ENCODE results near the gene MAP2K3. TPM values are rescaled to one million over a fixed set of nuclear protein-coding genes. Genes with fewer than 3 reads are reported as not detected.
"Not testable (repeated sequence)": the region's sequence is repeated elsewhere in the genome, so short reads cannot be mapped to it uniquely, and the experiment has no call there.

MAP2K3 gene
- total RNA-seq, 1 donor from 2014 or later: 36.2 TPM

DNA sequence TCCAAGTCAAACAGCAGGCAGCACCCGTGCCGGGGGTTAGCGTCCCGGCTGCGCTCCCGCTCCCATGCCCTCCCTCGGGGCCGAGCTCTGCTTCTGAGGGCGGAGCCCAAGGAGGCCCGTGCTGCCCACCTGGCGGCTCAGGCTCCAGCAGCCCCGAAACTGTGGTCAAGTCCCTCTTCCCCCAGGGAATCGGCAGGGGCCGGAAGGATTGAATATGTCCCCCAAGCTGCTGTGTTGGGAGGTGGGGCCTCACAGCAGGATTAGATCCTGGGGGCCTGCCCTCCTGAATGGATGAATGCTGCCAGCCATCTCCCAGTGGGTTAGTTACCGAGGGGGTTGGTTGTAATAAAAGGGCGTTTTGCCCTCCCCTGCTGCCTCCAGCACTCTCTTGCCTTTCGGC, 33.9 kb downstream of the MAP2K3 start:
- no peak for DNase-seq (ENCODE audit: extremely low spot score, unreplicated experiment)
- no peak overlapping the region for H3K27ac Mint-ChIP-seq (ENCODE audit: unreplicated experiment)
- H3K4me3 Mint-ChIP-seq (ENCODE audit: unreplicated experiment): no peak overlapping the region
- peaks cover 4% of the 10 kb centered on the region for H3K27me3 Mint-ChIP-seq (ENCODE audit: unreplicated experiment)
- H3K36me3 Mint-ChIP-seq (ENCODE audit: unreplicated experiment): peaks cover 2% of the 10 kb centered on the region
- H3K9me3 Mint-ChIP-seq (ENCODE audit: unreplicated experiment): no peaks in the 10 kb centered on the region
- TF ChIP-seq CTCF (IDR thresholded peaks at IDR 0.05): no peak
- peaks cover 28% of the 10 kb centered on the region for H3K4me1 Mint-ChIP-seq (ENCODE audit: unreplicated experiment)

DNA sequence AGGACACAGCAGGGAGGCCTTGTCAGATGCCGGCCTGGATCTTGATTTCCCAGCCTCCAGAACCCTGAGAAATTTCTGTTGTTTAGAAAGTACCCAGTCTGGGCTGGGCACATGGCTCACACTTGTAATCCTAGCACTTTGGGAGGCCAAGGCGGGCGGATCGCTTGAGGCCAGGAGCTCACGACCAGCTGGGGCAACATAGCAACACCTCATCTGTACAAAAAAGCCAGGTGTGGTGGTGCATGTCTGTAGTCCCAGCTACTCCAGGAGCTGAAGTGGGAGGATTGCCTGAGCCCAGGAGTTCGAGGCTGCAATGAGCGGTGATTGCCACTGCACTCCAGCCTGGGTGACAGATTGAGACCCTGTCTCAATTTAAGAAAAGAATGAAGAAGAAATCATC, 34.3 kb downstream of the MAP2K3 start:
- not testable (repeated sequence) for H3K4me3 Mint-ChIP-seq (ENCODE audit: unreplicated experiment); H3K36me3 Mint-ChIP-seq (ENCODE audit: unreplicated experiment); DNase-seq (ENCODE audit: extremely low spot score, unreplicated experiment); H3K27me3 Mint-ChIP-seq (ENCODE audit: unreplicated experiment); H3K9me3 Mint-ChIP-seq (ENCODE audit: unreplicated experiment); H3K27ac Mint-ChIP-seq (ENCODE audit: unreplicated experiment)
- peaks cover 27% of the 10 kb centered on the region for H3K4me1 Mint-ChIP-seq (ENCODE audit: unreplicated experiment)

DNA sequence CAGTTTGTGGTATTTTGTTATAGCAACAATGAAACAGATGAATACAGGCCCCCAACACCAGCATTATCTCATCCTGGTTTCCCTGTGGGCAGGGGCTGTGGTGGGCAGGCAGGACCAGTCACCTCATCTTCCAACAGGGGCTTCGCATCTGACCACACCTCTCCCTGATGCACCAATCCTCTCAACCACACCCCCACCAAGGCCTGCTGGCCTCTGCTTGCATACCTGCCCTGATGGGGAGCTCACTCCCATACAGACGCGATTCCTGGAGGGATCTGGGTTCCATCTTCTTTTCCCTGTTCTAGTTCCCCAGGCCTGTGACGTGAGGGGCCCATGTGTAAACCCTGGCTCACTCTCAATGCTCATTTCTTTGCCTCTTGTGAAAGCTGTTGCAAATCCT, 34.7 kb downstream of the MAP2K3 start:
- not testable (repeated sequence) for H3K4me3 Mint-ChIP-seq (ENCODE audit: unreplicated experiment); H3K9me3 Mint-ChIP-seq (ENCODE audit: unreplicated experiment); H3K36me3 Mint-ChIP-seq (ENCODE audit: unreplicated experiment); DNase-seq (ENCODE audit: extremely low spot score, unreplicated experiment); H3K27me3 Mint-ChIP-seq (ENCODE audit: unreplicated experiment); H3K27ac Mint-ChIP-seq (ENCODE audit: unreplicated experiment)
- H3K4me1 Mint-ChIP-seq (ENCODE audit: unreplicated experiment): peaks cover 23% of the 10 kb centered on the region

DNA sequence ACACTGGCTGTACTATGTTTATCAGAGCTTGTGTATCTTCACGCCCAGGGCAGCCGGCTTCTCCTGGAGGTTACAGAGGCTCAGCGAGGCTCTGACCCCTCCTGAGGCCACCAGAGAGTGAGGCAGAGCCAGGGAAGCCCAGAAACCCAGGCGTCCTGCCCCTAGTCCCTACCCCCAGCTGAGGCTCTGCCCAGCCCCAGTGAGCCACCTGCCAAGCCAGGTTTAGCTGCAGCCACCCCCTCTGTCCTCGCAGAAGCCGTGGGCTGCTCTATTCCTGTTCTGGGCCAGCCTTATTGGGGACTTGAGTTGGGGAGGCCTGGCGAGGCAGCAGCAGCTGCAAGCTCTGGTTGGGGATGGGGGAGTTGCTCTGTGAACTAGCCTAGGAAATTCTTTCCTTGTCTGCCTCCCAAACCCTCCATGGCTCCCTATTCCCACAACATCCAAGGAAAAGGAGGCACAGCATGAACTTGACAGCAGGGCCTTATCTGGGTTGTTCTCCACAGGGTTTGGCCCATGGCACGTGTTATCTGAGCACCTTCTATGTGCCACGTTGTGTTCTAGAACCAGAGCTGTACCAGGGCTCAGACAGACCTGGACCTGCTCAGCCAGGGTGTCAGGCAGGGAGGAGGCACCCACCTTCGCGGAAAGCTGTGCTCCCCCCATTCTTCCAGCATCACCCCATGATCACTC, 35.3 kb downstream of the MAP2K3 start:
- H3K9me3 Mint-ChIP-seq (ENCODE audit: unreplicated experiment); H3K27ac Mint-ChIP-seq (ENCODE audit: unreplicated experiment); DNase-seq (ENCODE audit: extremely low spot score, unreplicated experiment); H3K4me3 Mint-ChIP-seq (ENCODE audit: unreplicated experiment); H3K36me3 Mint-ChIP-seq (ENCODE audit: unreplicated experiment); H3K27me3 Mint-ChIP-seq (ENCODE audit: unreplicated experiment): not testable (repeated sequence)
- H3K4me1 Mint-ChIP-seq (ENCODE audit: unreplicated experiment): peaks cover 17% of the 10 kb centered on the region

GRCh38 chr17:21320430-21320829, 35.9 kb downstream of the MAP2K3 start:
- not testable (repeated sequence) for H3K9me3 Mint-ChIP-seq (ENCODE audit: unreplicated experiment); H3K36me3 Mint-ChIP-seq (ENCODE audit: unreplicated experiment); H3K27ac Mint-ChIP-seq (ENCODE audit: unreplicated experiment); H3K4me3 Mint-ChIP-seq (ENCODE audit: unreplicated experiment); DNase-seq (ENCODE audit: extremely low spot score, unreplicated experiment); H3K27me3 Mint-ChIP-seq (ENCODE audit: unreplicated experiment)
- H3K4me1 Mint-ChIP-seq (ENCODE audit: unreplicated experiment): peaks cover 12% of the 10 kb centered on the region

GRCh38 chr17:21321061-21321460, 36.5 kb downstream of the MAP2K3 start:
- H3K27ac Mint-ChIP-seq (ENCODE audit: unreplicated experiment); H3K9me3 Mint-ChIP-seq (ENCODE audit: unreplicated experiment); H3K36me3 Mint-ChIP-seq (ENCODE audit: unreplicated experiment); DNase-seq (ENCODE audit: extremely low spot score, unreplicated experiment); H3K4me3 Mint-ChIP-seq (ENCODE audit: unreplicated experiment); H3K27me3 Mint-ChIP-seq (ENCODE audit: unreplicated experiment): not testable (repeated sequence)
- H3K4me1 Mint-ChIP-seq (ENCODE audit: unreplicated experiment): peaks cover 12% of the 10 kb centered on the region

DNA sequence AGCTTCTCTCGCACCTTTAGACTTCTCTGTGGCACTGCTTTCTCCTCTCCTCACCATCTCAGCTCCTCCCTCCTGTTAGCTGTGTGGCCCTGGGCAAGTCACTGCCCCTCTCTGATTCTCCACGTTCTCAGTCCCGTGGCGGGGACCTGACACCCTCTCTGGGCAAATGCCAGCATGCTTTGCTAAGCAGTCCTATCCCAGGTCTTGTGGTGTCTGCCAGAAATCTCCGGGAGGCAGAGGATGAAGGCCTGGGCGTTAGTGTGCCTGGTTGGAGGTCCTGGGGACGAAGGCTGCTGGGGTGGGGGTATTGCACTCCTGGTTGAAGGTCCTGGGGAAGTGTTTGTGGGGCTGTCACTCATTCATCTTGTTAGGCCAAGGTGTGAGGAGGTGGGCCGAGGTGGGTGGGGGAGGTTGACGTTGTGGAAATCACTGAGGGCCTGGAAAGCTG, 37.3 kb downstream of the MAP2K3 start:
- Mint-ChIP-seq H3K27me3 (ENCODE audit: unreplicated experiment) (peaks cover 12% of the 10 kb centered on the region), H3K4me1 (ENCODE audit: unreplicated experiment) (peaks cover 12% of the 10 kb centered on the region)
- H3K9me3 Mint-ChIP-seq (ENCODE audit: unreplicated experiment); H3K36me3 Mint-ChIP-seq (ENCODE audit: unreplicated experiment); H3K27ac Mint-ChIP-seq (ENCODE audit: unreplicated experiment); H3K4me3 Mint-ChIP-seq (ENCODE audit: unreplicated experiment); DNase-seq (ENCODE audit: extremely low spot score, unreplicated experiment): not testable (repeated sequence)

DNA sequence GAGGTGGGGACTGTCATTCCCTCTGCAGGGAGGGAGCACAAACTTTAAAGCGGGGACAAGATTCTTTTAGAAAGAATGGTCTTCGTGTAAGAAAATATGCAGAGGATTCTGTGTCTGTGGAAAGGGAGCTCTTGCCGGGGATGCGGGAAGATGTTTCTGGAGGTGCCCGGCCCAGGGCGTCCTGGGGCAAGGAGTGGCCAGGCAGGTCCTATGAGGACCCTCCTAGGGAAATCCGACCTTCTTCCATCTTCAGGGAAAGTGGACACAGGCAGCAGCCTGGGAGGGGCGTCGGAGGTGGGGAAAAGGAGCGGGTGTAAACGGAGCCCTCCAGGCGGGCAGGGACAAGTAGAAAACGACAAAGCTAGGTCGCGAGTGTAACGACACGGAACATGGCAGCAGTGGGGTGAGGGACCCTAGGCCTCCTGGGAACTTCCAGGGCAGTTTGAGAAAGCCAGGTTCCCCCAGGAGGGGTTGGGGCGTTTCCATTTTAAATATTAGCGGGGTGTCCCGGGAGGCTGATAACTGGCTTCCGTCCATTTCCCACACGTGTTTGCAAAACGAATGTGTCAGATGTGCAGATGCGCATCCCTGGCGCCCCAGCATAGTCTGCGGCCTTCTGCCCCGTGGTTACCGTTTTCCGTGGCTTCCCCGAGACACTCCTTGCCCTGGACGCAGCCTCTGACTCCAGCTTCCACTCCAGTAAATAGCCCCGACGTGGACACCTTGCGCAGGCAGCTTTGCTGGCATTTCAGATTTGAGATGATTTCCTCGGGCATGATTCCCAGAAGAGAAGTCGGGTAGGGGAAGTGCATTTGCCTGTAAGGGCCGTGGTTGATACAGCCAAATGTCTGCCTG, 39.0 kb downstream of the MAP2K3 start:
- H3K27ac Mint-ChIP-seq (ENCODE audit: unreplicated experiment); H3K36me3 Mint-ChIP-seq (ENCODE audit: unreplicated experiment); H3K9me3 Mint-ChIP-seq (ENCODE audit: unreplicated experiment); DNase-seq (ENCODE audit: extremely low spot score, unreplicated experiment): not testable (repeated sequence)
- peaks cover 12% of the 10 kb centered on the region for H3K4me1 Mint-ChIP-seq (ENCODE audit: unreplicated experiment)
- peaks cover 19% of the 10 kb centered on the region for H3K27me3 Mint-ChIP-seq (ENCODE audit: unreplicated experiment)
- peak overlapping the region; percentile 82 for H3K4me3 Mint-ChIP-seq (ENCODE audit: unreplicated experiment)

GRCh38 chr17:21324741-21325140, 40.2 kb downstream of the MAP2K3 start:
- H3K9me3 Mint-ChIP-seq (ENCODE audit: unreplicated experiment); DNase-seq (ENCODE audit: extremely low spot score, unreplicated experiment); H3K4me1 Mint-ChIP-seq (ENCODE audit: unreplicated experiment); H3K27ac Mint-ChIP-seq (ENCODE audit: unreplicated experiment); H3K36me3 Mint-ChIP-seq (ENCODE audit: unreplicated experiment); H3K4me3 Mint-ChIP-seq (ENCODE audit: unreplicated experiment): not testable (repeated sequence)
- H3K27me3 Mint-ChIP-seq (ENCODE audit: unreplicated experiment): peaks cover 21% of the 10 kb centered on the region

DNA sequence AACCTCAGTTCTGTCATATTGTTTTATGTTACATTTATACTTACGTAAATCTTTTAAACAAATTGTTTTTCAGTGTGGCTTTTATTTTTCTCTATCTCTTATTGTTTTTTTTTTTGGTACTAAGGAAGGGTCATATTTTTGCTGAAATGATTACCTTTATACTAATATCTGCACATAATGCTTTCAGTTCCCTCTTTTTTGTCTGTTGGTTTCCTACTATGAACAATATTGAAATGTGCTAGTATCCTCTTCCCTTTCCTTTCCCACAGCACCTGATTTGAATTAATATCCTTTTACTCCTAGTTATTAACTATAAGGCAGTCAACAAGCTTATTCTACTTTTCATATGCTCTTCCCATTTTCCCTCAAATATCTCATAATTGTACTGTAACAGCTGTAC, 43.4 kb downstream of the MAP2K3 start:
- not testable (repeated sequence) for DNase-seq (ENCODE audit: extremely low spot score, unreplicated experiment); H3K4me1 Mint-ChIP-seq (ENCODE audit: unreplicated experiment); H3K36me3 Mint-ChIP-seq (ENCODE audit: unreplicated experiment); H3K4me3 Mint-ChIP-seq (ENCODE audit: unreplicated experiment); H3K9me3 Mint-ChIP-seq (ENCODE audit: unreplicated experiment); H3K27ac Mint-ChIP-seq (ENCODE audit: unreplicated experiment)
- peaks cover 21% of the 10 kb centered on the region for H3K27me3 Mint-ChIP-seq (ENCODE audit: unreplicated experiment)

DNA sequence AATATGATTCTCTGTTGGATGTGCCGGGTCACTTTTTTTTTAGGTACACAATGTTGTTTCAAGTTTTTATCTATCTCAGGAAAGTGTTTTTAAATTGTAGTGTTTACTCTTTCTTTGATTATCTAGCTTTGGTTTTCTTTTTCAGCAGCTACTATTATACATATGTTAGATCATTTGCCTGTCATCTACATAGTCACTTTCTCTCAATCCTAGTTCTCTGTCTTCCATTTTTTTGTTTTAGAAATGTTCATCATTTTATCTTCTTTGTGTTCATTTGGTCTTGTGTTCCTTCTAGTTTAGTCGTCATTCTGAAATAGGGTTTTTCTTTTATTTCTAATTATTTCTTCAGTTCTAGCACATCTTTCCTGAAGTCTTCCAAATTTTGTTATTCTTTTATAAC, 44.3 kb downstream of the MAP2K3 start:
- H3K4me3 Mint-ChIP-seq (ENCODE audit: unreplicated experiment); H3K27ac Mint-ChIP-seq (ENCODE audit: unreplicated experiment); H3K9me3 Mint-ChIP-seq (ENCODE audit: unreplicated experiment); H3K36me3 Mint-ChIP-seq (ENCODE audit: unreplicated experiment); H3K4me1 Mint-ChIP-seq (ENCODE audit: unreplicated experiment); DNase-seq (ENCODE audit: extremely low spot score, unreplicated experiment): not testable (repeated sequence)
- H3K27me3 Mint-ChIP-seq (ENCODE audit: unreplicated experiment): peaks cover 17% of the 10 kb centered on the region

Data from osteocyte (in vitro differentiated cells).